ENCODE measurements around the gene SKI. TPM values are rescaled to one million over a fixed set of nuclear protein-coding genes. Genes with fewer than 3 reads are reported as not detected.

SKI gene
- total and polyA plus RNA-seq, 10 of the 15 experiments (the other 5 are each of a cell fraction or from before 2014, with no cell fraction given): 0.03 to 14.9 (median 0.96) TPM

DNA sequence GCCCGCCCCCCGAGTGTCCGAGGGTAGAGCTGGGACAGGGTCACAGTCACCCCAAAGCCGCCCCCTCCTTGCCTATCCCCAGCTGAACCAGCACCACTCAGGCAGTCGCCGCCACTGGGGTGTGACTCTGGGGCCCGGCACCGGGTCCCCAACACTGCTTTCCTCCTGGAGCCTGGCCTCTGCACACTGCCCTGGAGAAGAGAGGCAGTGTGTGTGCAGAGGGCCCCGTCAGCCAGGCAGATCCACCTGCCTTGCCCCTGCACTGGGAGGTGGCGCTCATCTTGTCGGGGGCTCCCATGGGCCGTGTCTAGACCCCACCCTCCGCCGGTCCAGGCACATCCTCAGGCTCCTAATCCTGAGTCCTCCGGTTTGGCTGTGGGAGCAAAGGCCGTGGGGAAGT is 49.2 kb upstream of the SKI start:
- in situ Hi-C loops (cut with MboI): no loop called here
- 70% methylated on average over 16 of the region's 16 CpGs for WGBS (ENCODE audit: insufficient coverage, insufficient replicate concordance, low lambda C conversion rate, missing lambda C conversion rate)
- H3K4me2 ChIP-seq (ENCODE audit: control insufficient read depth, insufficient read depth): no peak overlapping the region
- no peak for TF ChIP-seq NRF1 (conservative IDR thresholded peaks at IDR 0.05; ENCODE audit: low read depth, low read length)
- no peak for TF ChIP-seq NKRF (conservative IDR thresholded peaks at IDR 0.05)
- TF ChIP-seq PML (IDR thresholded peaks at IDR 0.05; ENCODE audit: low read length): no peak
- no peak for TF ChIP-seq ETV6 (conservative IDR thresholded peaks at IDR 0.05 in 1 of 2, IDR thresholded peaks at IDR 0.05 in 1 of 2; ENCODE audit: borderline replicate concordance in 1 of 2, low read depth in 1 of 2)
- TF ChIP-seq, protein P1, sequence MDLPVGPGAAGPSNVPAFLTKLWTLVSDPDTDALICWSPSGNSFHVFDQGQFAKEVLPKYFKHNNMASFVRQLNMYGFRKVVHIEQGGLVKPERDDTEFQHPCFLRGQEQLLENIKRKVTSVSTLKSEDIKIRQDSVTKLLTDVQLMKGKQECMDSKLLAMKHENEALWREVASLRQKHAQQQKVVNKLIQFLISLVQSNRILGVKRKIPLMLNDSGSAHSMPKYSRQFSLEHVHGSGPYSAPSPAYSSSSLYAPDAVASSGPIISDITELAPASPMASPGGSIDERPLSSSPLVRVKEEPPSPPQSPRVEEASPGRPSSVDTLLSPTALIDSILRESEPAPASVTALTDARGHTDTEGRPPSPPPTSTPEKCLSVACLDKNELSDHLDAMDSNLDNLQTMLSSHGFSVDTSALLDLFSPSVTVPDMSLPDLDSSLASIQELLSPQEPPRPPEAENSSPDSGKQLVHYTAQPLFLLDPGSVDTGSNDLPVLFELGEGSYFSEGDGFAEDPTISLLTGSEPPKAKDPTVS (IDR thresholded peaks at IDR 0.05; ENCODE audit: low read depth, low read length): no peak
- TF ChIP-seq ZBTB33 (IDR thresholded peaks at IDR 0.05): no peak
- TF ChIP-seq, protein P2, sequence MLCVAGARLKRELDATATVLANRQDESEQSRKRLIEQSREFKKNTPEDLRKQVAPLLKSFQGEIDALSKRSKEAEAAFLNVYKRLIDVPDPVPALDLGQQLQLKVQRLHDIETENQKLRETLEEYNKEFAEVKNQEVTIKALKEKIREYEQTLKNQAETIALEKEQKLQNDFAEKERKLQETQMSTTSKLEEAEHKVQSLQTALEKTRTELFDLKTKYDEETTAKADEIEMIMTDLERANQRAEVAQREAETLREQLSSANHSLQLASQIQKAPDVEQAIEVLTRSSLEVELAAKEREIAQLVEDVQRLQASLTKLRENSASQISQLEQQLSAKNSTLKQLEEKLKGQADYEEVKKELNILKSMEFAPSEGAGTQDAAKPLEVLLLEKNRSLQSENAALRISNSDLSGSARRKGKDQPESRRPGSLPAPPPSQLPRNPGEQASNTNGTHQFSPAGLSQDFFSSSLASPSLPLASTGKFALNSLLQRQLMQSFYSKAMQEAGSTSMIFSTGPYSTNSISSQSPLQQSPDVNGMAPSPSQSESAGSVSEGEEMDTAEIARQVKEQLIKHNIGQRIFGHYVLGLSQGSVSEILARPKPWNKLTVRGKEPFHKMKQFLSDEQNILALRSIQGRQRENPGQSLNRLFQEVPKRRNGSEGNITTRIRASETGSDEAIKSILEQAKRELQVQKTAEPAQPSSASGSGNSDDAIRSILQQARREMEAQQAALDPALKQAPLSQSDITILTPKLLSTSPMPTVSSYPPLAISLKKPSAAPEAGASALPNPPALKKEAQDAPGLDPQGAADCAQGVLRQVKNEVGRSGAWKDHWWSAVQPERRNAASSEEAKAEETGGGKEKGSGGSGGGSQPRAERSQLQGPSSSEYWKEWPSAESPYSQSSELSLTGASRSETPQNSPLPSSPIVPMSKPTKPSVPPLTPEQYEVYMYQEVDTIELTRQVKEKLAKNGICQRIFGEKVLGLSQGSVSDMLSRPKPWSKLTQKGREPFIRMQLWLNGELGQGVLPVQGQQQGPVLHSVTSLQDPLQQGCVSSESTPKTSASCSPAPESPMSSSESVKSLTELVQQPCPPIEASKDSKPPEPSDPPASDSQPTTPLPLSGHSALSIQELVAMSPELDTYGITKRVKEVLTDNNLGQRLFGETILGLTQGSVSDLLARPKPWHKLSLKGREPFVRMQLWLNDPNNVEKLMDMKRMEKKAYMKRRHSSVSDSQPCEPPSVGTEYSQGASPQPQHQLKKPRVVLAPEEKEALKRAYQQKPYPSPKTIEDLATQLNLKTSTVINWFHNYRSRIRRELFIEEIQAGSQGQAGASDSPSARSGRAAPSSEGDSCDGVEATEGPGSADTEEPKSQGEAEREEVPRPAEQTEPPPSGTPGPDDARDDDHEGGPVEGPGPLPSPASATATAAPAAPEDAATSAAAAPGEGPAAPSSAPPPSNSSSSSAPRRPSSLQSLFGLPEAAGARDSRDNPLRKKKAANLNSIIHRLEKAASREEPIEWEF (IDR thresholded peaks at IDR 0.05; ENCODE audit: insufficient replicate concordance, low read depth, low read length): no peak
- TF ChIP-seq CEBPZ (IDR thresholded peaks at IDR 0.05; ENCODE audit: low read depth, low read length): no peak

More for the DNA sequence above, 49.2 kb upstream of the SKI start:
- Histone ChIP-seq H2AFZ (ENCODE audit: control insufficient read depth, low read depth, low read length) (no peak overlapping the region), H3K79me2 (ENCODE audit: control insufficient read depth, insufficient read depth, low read length) (no peaks in the 10 kb centered on the region), H3K27ac (ENCODE audit: control insufficient read depth, insufficient read depth) (no peak overlapping the region), H3K27me3 (replicated peaks in 1 of 2; ENCODE audit: control insufficient read depth in 2 of 2, insufficient read depth in 2 of 2, low read length in 1 of 2) (no peaks in the 10 kb centered on the region), H3K36me3 (ENCODE audit: control insufficient read depth in 2 of 2, insufficient read depth in 2 of 2, low read length in 1 of 2) (no peaks in the 10 kb centered on the region), H3K4me1 (ENCODE audit: control insufficient read depth, insufficient read depth, low read length) (no peaks in the 10 kb centered on the region), H3K4me3 (no peak overlapping the region), H4K20me1 (ENCODE audit: control insufficient read depth, insufficient read depth) (no peaks in the 10 kb centered on the region), H3K9ac (ENCODE audit: control insufficient read depth, insufficient read depth, low read length) (no peak overlapping the region), H3K9me3 (replicated peaks; ENCODE audit: control insufficient read depth, insufficient read depth, low read length) (no peaks in the 10 kb centered on the region)
- ChIA-PET POLR2A (no interaction called here), RAD21 (ENCODE audit: unreplicated experiment) (no interaction called here), SMC1A (ENCODE audit: uncharacterized antibody, unreplicated experiment) (no interaction called here), CTCF (no interaction called here)
- intact Hi-C loops (cut with micrococcal nuclease; ENCODE audit: unreplicated experiment): no loop called here
- FAIRE-seq: no peak
- ATAC-seq: no peak
- no peak for DNase-seq (ENCODE audit: low read depth, low spot score)
- no TSS peak for BruUV-seq (replicated peaks)
